ENCODE measurements around the gene ST8SIA4. TPM values are rescaled to one million over a fixed set of nuclear protein-coding genes. Genes with fewer than 3 reads are reported as not detected.

The ST8SIA4 gene
- total and polyA plus RNA-seq, 10 of the 15 experiments (the other 5 are each of a cell fraction or from before 2014, with no cell fraction given), result 4.4 to 30.9 (median 19.5) TPM

- no peak for TF ChIP-seq MLLT1 (IDR thresholded peaks at IDR 0.05)
- TF ChIP-seq ZBTB11 (CRISPR knock-in tag; IDR thresholded peaks at IDR 0.05), result no peak
- TF ChIP-seq NFYA (IDR thresholded peaks at IDR 0.05; ENCODE audit: borderline replicate concordance, low read depth, low read length), result no peak
- no peak for TF ChIP-seq RBBP5 (conservative IDR thresholded peaks at IDR 0.05)
- no peak for TF ChIP-seq YY1 (IDR thresholded peaks at IDR 0.05; ENCODE audit: low read depth, low read length)
- TF ChIP-seq SUPT20H (IDR thresholded peaks at IDR 0.05; ENCODE audit: borderline replicate concordance, control insufficient read depth, low read depth, low read length), result no peak
- 0 out of 2 replicates have a peak, but pooled peaks have one; percentile 71 for TF ChIP-seq SMARCA5 (IDR thresholded peaks at IDR 0.05)
- TF ChIP-seq RAD21 (IDR thresholded peaks at IDR 0.05; ENCODE audit: insufficient read depth, low read depth, low read length), result peak; percentile 32; the same call in 1 of the 2 replicates
- TF ChIP-seq RFX5 (IDR thresholded peaks at IDR 0.05; ENCODE audit: low read depth, low read length), result no peak
- TF ChIP-seq FOXK2 (IDR thresholded peaks at IDR 0.05), result no peak
- no peak for TF ChIP-seq CHD4 (IDR thresholded peaks at IDR 0.05)
- TF ChIP-seq ATF3 (IDR thresholded peaks at IDR 0.05; ENCODE audit: borderline replicate concordance, extremely low read depth, low read depth, low read length), result no peak
- no peak for TF ChIP-seq NR2C1 (IDR thresholded peaks at IDR 0.05)
- no peak for TF ChIP-seq ZZZ3 (IDR thresholded peaks at IDR 0.05; ENCODE audit: control insufficient read depth, insufficient read length, low read depth)
- peak; percentile 50; the same call in 1 of the 2 replicates for TF ChIP-seq NR2F1 (conservative IDR thresholded peaks at IDR 0.05)
- no peak for TF ChIP-seq USF1 (IDR thresholded peaks at IDR 0.05; ENCODE audit: borderline replicate concordance, extremely low read length, insufficient read depth, low read depth, low read length)
- TF ChIP-seq CBX3 (IDR thresholded peaks at IDR 0.05; ENCODE audit: borderline replicate concordance, low read depth), result no peak
- TF ChIP-seq POLR2A (IDR thresholded peaks at IDR 0.05; ENCODE audit: low read depth, low read length), result no peak
- peak; percentile 58 for TF ChIP-seq ZNF687 (IDR thresholded peaks at IDR 0.05)
These were observed 62.7 kb downstream of the ST8SIA4 start (continued) for GRCh38 chr5:100840370-100840769.

Data from GM12878 (cell line).